T1000 (cell line): ENCODE measurements around the gene LINC00237.

Experiments used
- DNase-seq: peaks from one replicate; lab custom pipeline; 2025; ENCODE audit warnings: mixed read lengths; lab: John Stamatoyannopoulos, UW

LINC00237 gene

DNA sequence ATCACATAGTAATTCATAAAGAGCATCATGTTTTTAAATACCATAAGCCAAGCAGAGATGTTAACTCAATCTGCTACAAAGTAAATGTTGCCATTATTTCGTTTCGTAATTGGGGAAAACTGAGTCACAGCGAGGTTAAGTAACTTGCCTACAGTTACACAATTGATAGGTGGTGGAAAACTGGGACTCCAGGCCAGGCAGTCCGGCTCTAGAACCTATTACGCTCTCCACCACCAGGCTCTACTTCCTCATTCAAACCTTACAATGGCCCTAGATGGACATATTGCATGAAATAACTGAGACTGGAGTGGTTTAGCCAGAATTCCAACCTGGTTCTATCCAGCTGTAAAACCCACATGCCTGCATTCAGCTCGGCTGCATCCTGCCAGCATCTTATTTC is 58.2 kb downstream of the LINC00237 start:
- DNase-seq, result no peak

DNA sequence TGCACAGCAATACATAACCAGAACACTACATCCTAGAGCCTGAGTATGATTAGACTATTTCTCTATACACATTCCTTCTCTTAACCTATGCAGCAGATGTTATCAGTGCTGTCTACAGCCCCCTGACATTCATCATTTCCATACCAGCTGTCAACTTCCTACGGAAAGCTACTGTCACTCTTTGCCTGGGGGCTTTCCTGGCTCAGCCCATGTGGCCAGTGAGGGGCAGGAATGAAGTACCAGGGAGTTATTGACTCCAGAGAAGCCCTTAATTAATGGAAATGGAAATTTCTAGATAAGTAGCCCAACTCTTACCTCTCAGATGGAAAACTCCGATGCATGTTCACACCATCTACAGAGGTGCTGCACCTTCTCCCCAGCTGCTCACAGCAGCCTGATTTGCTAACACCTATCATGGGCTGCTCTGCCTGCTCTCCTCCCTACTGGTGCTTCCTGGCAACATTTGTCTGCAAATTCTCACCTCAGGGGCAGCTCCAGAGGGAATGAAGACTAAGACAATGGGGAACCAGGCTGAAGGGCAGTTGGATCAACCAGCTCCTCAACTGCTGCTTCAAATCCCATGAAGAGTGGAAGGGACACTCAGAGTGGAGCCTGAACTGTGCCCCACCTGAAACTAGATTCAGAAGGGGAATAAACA is 59.6 kb downstream of the LINC00237 start:
- no peak for DNase-seq
